GM19023 (cell line): Measurements from ENCODE around the gene OLFML2B.
"Not testable (repeated sequence)": the region's sequence is repeated elsewhere in the genome, so short reads cannot be mapped to it uniquely, and the experiment has no call there.

Experiments used
- ATAC-seq: cut with Tn5 transposase; IDR thresholded peaks from one replicate; pipeline ENCODE4 v1.9.1; 2021; ENCODE audit warnings: mild to moderate bottlenecking, moderate library complexity; ENCODE audit not compliant: unreplicated experiment

OLFML2B gene

DNA sequence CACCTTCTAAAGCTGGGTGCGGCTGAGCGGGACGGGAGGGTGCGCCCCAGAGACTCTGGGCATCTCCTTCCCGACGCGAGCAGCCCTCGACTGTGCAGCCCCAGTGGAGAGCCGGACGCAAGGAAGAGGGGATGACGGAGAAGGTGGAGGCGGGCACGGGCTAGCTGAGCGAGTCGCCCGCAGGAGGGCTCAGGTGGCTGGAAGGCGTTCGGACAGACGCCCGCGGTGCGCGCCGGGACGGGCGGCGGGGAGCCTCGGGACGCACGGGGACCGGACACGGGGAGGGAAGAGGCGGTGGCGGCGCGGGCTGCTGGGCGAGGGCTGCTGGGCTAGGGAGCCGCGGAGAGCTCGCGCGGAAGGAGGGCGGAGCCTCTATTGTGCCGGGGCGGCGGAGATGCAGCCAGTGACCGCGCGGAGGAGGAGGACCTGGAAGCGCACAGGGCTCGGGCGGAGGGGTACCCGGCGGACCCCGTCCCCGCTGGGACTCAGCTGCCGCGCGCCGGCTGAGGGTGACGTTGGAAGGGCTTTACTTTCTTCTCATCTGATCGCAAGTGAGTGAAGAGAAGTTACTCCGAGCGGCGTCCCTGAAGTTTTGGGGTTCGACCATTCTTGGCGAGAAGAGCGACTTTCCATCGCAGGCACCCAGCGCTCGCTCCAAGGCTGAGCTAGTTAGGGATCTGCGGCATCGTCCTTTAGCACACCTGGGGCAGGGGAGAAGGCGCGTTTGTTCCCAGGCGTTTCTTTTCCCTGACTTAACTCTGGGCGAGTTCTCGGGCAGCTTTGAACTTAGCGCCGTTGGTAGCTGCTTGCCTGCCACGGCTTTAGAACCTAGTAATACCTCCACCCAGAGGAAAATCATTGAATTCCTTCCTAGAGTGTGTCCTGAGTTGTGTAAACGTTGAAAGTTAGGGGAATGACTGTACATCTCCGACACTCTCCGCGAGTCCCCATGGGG is at the start of gene OLFML2B:
OLFML2B (minus strand) TSS at position 323 of the 955 bp plus-strand sequence. CDS start 439 bp downstream, outside the sequence.
- no peak for ATAC-seq

DNA sequence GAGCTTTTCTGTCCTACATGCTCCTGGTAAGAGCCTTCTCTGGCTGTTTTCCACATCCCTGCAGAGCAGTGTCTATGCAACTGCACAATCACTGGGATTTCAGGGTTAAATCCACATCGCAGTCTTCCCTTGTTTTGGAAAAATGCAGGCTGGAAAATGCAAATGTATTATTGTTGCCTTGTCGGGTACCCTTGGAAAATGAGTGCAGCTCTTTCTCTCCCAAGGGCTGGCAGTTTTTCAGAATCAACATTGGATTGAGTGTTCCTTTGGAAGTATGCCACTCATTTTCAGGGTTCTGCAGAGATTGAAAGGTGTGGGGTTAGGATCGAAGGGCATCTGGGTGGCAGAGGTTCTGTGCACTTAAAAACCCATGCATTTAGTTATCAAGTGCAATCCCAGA is 49.1 kb upstream of the OLFML2B start:
- ATAC-seq, result no peak

DNA sequence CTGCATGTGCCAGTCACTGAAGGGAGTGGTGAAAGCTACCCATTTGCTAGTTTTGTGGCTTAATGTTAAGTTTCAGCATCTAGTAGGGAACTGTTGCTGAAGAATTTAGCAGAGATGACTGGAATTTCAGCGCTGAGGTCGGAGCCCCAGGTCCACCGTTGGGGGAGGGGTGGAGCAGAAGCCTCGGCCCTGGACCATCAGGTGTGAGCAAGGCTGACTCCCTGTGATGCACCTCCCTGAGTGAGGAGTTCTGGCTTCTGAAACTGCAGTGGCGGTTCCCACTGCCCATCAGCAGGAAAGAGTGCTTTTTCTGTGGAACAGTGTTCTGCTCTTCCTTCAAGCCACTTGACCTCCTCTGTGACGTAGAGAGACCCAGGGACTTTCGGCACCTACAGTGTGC is 47.2 kb upstream of the OLFML2B start:
- no peak for ATAC-seq

DNA sequence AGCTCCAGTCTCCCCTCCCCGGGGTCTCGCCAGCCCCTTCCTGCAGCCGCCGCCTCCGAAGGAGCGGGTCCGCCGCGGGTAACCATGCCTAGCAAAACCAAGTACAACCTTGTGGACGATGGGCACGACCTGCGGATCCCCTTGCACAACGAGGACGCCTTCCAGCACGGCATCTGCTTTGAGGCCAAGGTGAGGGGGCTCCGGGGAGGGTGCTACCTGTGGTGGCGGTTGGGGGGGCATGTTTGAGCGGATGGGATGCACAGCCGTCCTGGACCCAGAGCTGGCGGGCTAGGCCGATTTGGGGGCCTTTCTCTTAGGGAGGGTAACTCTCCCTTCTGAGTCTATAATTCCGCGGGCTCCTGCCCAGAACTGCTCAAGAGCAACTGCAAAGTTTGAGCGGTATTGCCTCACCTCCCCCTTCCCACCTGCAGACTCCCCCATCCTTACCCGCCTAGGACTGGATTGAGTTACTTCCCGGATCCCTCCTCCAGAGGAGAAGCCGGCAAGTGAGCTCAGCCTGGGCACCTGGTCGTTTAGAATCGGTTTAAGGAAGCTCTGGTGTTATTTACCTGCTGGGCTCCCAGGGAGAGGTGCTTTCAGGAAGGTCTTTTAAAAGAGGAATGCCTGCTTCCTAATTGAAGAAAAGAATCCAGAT is 46.6 kb upstream of the OLFML2B start:
- no peak for ATAC-seq

DNA sequence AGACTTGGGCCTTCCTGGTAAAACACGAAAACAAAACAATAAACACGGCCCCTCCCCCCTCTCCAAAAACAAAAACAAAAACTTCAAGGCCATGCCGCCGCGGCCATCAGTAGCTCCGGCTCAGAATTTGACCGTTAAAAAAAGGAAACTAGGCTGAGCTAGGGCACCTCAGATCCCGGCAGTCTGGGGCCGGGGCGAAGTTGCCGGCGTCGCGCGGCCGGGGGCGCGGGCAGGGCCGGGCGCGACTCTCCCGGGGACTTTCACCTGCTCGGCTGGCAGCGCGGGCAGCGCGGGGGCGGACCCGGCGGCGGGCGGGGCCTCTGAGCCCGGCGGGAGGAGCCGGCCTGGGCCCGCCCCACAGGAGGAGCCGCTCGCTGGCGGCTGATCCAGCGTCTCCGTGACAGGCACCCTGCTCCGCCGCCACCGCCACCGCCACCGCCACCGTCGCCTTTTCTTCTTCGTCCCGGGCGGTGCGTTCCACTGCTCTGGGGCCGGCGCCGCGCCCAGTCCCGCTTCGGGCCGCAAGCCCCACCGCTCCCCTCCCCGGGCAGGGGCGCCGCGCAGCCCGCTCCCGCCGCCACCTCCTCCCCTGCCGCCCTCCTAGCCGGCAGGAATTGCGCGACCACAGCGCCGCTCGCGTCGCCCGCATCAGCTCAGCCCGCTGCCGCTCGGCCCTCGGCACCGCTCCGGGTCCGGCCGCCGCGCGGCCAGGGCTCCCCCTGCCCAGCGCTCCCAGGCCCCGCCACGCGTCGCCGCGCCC is 45.8 kb upstream of the OLFML2B start, which contains the start of gene NOS1AP:
NOS1AP (plus strand) TSS at position 358 of the 760 bp plus-strand sequence. CDS start 487 bp downstream, outside the sequence.
- ATAC-seq, result peak; percentile 96

DNA sequence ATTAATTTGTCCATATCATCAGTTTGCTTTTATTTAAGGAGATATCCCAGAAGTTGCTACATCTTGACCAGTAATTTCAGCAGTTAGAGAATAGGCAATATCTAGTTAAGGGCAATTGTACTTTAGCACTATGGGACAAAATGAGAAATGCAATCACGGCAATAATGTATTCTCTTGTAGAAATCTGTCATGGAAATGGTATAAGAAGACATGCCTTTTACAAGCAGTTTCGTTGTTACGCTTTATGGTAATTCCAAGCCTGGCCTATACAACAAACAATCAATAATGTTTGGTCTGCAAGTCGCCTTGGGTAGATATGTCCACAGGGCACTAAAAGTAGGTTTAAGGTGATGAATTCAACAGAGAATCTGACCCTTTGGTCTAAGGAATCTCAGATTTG is 44.6 kb upstream of the OLFML2B start:
- ATAC-seq, result no peak

DNA sequence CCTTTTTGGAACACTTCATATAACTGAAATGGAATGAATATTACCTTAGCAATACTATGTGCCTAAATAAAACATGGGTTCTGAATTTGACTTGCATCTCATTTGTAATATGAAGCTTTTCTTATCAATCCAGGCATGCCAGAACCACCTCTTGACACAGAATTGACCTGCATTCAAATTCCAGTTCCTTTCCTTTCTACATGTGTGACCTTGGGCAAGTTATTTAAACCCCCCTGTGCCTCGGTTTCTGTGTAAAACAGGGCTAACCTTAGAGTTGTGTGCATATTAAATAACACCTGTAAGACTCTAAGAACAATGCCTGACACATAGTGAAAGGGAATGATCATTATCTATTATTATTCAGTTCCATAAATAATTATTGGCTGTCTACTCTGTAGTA is 43.8 kb upstream of the OLFML2B start:
- ATAC-seq, result no peak

DNA sequence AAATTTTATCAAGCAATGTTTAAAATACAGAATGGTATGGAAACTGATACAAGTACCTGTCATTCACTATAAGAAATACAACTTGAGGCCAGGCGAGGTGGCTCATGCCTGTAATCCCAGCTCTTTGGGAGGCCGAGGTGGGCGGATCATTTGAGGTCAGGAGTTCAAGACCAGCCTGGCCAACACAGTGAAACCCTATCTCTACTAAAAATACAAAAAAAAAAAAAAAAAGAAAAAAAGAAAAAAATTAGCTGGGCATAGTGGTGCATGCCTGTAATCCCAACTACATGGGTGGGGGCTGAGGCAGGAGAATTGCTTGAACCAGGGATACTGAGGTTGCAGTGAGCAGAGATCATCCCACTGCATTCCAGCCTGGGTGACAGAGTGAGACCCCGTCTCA is 43.2 kb upstream of the OLFML2B start:
- ATAC-seq, result not testable (repeated sequence)

DNA sequence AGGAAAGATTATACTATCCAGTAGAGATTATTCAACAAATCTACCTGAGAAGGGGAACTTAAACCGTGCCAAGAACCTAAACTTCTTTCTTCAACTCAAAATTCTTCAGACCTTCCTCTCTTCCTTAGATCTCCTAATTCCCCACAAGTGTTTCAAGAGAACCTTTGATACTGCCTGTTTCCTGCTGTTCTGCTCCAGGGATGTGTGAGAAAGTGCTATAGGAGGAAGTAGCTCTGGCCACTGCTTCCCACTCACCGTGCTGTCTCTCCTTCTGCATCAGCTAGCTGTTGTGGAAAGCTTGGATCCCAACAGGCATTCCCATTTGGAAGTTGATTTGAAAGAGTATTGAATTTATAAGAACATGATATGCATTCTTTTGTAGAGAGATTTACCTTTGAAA is 41.3 kb upstream of the OLFML2B start:
- no peak for ATAC-seq

DNA sequence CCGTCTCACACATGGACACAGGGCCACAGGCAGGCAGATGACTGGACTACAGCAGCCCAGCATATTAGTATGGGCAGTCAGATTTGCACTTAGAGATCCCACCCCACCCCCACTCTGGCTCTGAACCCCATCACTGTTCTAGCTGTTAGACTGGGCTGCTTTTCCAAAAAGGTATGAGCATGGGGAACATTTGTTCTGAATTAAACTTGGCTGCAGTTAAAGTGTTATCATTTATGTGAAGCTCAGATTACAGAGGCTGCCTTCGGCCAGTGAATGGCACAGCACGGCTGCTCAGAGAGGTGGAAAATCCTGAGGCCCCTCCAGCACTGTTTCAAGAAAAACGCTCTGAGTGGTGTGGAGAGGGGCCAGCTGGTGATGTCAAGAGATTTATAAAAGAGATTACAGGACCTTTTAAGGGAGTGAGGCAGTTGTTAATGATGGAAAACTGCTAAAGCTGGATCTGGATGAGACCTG is 38.9 kb upstream of the OLFML2B start:
- ATAC-seq, result no peak

DNA sequence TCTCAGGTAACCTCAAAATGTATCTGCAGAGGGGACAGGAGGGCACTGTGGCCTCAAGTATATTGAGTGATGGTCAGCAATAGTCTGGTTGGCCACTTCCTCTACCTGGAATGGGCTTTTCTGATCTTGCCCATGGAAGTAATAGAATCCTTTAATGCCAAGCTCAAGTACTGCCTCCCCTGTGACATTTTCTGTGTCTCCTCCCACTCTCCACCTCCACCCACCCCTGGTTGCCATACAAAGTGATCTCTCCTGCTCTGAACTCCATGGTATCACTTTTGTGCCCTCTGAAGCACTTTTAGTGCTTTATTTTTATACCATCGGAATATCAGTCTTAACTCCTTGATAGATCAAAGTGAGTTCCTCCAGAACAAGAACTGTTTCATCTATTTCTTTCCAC is 36.6 kb upstream of the OLFML2B start:
- no peak for ATAC-seq

DNA sequence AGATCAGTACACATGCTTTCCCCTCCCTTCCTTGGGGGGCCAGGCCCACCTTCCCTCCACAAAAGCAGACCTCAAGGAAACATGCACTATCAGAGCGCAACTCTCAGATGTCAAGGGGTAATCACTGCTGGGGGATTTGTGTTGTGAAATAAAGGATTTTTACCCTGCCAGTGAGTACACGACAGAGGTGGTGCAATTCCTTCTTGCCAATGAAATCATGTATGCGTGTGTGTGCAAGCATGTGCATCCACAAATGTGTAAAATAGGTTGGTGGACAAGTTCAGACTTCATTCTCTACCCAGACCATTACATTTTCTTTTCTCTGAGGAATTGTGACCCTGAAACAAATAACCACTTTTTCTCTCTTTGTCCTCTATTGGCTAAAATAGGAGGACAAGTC is 36.1 kb upstream of the OLFML2B start:
- no peak for ATAC-seq

DNA sequence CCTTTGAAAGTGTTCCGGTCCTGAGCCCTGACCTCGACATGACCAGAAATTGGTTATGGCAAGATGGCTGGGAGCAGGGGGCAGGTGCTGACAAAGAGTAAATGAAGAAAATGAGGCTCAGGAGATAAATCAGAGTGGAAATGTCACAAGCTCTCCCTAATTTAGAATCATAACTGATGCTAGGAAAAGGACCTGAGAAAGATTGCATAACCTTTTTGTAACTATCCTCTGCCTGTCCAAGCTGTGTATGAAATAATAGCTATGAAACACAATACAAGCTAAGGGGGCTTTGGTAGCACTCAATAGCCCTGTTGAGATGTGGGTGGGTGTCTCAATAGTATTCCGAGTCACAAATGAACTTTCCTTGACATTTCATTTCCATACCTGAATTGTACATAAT is 32.9 kb upstream of the OLFML2B start:
- ATAC-seq, result no peak

DNA sequence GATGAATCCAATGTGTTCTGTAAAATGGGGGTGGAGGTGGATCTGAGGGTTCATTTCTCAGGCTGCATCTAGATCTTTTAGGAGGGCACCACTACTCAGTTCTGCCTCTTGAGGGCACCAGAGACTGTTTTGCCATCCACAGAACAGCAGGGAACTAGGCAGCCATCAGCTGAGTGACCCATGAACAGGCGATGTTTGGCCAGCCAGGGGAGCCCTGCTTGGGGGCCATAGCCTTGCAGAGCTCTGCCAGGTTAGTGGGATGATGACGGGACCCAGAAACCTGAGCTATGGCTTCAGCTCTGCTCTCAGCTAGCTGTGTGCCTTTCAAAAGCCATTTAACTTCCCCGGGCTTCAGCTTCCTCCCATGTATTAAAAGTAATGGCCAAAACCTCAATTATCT is 32.4 kb upstream of the OLFML2B start:
- ATAC-seq, result peak; percentile 63

DNA sequence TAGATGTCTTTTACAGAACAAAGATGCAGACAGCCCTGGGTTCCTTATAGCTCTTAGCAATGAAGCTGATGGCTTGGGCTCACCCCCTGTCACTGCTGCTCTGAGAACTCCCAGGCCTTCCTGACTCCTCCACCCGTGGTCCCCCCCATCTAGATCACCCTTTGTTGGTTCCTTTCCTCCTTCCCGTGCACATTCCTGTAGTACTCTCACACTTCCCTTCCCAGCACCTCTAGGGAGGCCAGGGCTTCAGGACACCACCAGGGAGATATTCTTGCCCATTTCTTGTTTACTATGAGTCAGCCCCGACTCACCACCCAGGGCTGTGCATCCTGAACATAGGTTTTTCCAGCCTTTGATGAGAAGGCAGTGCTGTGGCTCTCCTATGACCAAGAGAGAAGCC is 31.4 kb upstream of the OLFML2B start:
- no peak for ATAC-seq

DNA sequence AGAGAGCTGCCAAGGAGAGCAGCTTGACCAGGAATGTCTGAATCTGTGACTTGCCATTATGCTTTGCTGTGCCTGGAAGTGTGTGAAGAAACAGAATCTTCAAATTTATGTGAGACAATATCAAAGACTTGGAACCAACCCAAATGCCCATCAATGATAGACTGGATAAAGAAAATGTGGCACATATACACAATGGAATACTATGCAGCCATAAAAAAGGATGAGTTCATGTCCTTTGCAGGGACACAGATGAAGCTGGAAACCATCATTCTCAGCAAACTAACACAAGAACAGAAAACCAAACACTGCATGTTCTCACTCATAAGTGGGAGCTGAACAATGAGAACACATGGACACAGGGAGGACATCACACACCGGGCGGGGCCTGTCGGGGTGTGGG is 30.3 kb upstream of the OLFML2B start:
- ATAC-seq, result not testable (repeated sequence)

DNA sequence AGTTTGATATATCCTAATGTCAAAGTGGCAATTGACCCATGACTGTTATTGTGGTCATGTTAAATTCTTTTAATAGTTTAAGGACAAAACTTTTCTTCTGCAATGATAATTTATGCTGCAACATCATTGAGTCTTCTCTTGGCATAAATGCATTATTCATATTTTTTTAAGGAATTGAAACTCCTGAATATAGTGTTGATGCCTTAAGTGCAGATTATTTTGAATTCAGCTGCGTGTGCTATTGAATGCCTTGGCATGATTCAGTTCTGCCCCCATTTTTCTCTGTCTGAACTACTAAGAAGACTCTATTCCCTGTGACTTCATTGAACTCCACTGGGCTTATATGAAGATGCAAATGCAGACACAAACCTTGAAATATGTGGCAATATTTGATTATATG is 23.3 kb upstream of the OLFML2B start:
- no peak for ATAC-seq

DNA sequence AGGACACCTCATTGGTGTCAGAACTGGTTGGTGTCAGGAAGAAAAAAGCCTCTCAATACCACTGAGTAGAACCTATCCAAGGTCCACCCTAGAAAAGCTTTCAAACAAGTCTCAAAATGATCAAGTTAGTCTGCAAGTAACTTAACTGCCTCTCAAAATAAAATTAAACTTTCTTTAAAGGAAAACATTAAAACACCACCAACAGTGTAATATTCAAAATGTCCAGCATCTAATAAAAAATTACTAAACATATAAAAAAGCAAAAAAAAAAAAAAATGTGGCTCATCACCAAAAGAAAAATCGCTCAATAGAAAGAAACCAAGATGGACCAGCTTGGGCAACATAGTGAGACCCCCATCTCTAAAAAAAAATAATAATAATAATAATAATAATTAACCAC is 18.7 kb upstream of the OLFML2B start:
- ATAC-seq, result no peak

DNA sequence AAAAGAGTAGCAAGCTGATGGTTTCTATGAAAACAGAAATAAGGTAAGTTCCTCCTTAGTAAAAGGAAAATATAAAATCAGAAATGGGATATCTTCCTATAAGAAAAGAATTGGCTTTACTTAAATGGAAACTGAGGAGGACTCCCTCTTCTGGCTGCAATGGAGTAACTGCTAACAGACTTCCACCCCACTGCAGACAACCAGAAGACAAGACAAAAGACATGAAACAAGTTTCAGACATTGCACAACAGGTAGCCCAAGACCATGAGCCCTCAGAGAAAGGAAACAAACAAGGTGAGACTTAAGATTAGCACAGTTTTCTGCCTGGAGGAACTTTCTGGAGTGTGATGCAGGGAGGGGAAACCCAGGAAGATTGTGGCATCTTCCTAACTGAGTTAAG is 17.0 kb upstream of the OLFML2B start:
- no peak for ATAC-seq

DNA sequence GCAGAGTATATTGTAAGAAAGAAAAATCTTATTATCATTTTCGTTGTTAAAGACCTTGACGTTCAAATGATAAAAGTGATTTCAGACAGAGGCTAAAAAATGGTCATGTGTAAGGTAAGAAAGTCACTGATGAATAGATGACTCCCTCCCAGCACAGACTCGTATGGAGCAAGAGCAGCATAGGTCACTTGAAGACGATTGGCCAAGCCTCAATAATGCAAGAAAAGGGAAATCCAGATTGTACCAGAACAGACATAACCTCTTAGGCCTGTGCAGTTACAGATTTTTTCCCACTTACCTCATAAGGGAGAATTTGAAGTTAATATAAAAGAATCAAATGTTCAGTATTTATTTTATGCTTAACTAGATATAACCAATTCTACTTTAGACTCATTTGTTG is 16.3 kb upstream of the OLFML2B start:
- ATAC-seq, result no peak

DNA sequence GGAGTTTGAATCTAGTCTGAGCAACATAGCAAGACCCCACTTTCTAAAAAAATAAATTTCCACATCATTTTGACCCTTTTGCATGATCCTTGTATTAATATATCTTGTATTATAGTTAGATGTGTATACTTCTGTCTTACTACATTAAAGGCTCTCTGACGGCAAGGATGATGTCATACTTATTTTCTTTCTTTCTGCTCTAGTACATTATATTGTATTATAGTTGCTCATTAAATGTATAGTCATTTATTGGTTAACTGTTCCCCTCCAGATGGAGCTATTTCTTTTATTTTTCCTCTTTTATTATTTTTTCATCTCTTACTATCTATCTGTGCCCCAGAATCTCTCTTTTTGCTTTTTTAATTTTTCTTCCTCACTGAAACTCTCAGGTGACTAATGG is 15.0 kb upstream of the OLFML2B start:
- ATAC-seq, result no peak
